Activated naive CD8-positive, alpha-beta T cell treated with anti-CD3 and anti-CD28 coated beads, Interleukin-2, amount 50 U/mL, for 24 hours (primary cell): ENCODE measurements around the gene OR10G3.

ENCODE experiments used
- ATAC-seq: fragments of 150-1000 bp; cut with Tn5 transposase; one replicate; pipeline ENCODE4 v1.10.0; 2021
- DNase-seq: peaks from one replicate; pipeline ENCODE4 v3.0.0; 2021
- H3K27ac Mint-ChIP-seq: one replicate; pipeline ENCODE4 v1.8.0; 2021; ENCODE audit warnings: mild to moderate bottlenecking, mixed read lengths
- H3K27me3 Mint-ChIP-seq: one replicate; pipeline ENCODE4 v1.8.0; 2021; ENCODE audit warnings: mixed read lengths
- H3K36me3 Mint-ChIP-seq: one replicate; pipeline ENCODE4 v1.8.0; 2021; ENCODE audit warnings: low read depth, mixed read lengths
- H3K4me1 Mint-ChIP-seq: one replicate; pipeline ENCODE4 v1.8.0; 2021; ENCODE audit warnings: mixed read lengths
- H3K4me3 Mint-ChIP-seq: one replicate; pipeline ENCODE4 v1.8.0; 2021; ENCODE audit warnings: mild to moderate bottlenecking, moderate library complexity, mixed read lengths
- H3K9me3 Mint-ChIP-seq: one replicate; pipeline ENCODE4 v1.8.0; 2021; ENCODE audit warnings: mixed read lengths

The OR10G3 gene

GRCh38 chr14:21525962-21526671 is 53.8 kb downstream of the OR10G3 start, which contains the start of gene SALL2:
SALL2 (minus strand) TSS chr14:21526346; CDS start chr14:21526127, 219 bp downstream.
- H3K27ac Mint-ChIP-seq: peak within 1 kb of the TSS; percentile 78
- H3K27me3 Mint-ChIP-seq: peaks cover 2% of the 10 kb centered on the region
- H3K4me3 Mint-ChIP-seq: peak within 1 kb of the TSS; percentile 69
- no peaks in the 10 kb centered on the region for H3K9me3 Mint-ChIP-seq
- ATAC-seq (peak; percentile 77), DNase-seq (peak; percentile 76)
- H3K4me1 Mint-ChIP-seq: peaks cover 16% of the 10 kb centered on the region
- H3K36me3 Mint-ChIP-seq: no peaks in the 10 kb centered on the region

- Mint-ChIP-seq H3K36me3 (no peaks in the 10 kb centered on the region), H3K27me3 (no peaks in the 10 kb centered on the region), H3K27ac (peak overlapping the region; percentile 78), H3K9me3 (no peaks in the 10 kb centered on the region), H3K4me3 (peak overlapping the region; percentile 69), H3K4me1 (peaks cover 16% of the 10 kb centered on the region)
- ATAC-seq (no peak), DNase-seq (no peak)
Measured at GRCh38 chr14:21525571-21525961, 54.3 kb downstream of the OR10G3 start.

GRCh38 chr14:21524575-21525490 is 55.0 kb downstream of the OR10G3 start:
- Mint-ChIP-seq H3K4me1 (peaks cover 18% of the 10 kb centered on the region), H3K9me3 (no peaks in the 10 kb centered on the region), H3K27me3 (no peaks in the 10 kb centered on the region), H3K4me3 (peak overlapping the region; percentile 69), H3K27ac (peak overlapping the region; percentile 78), H3K36me3 (no peaks in the 10 kb centered on the region)
- no peak for ATAC-seq
- no peak for DNase-seq

- Mint-ChIP-seq H3K27ac (no peak overlapping the region), H3K4me3 (no peak overlapping the region)
Measured at GRCh38 chr14:21523203-21523602, 56.7 kb downstream of the OR10G3 start.

GRCh38 chr14:21521501-21521900 is 58.4 kb downstream of the OR10G3 start:
- DNase-seq: no peak

More at GRCh38 chr14:21523203-21523602, 56.7 kb downstream of the OR10G3 start:
- Mint-ChIP-seq H3K4me1 (peaks cover 16% of the 10 kb centered on the region), H3K9me3 (no peaks in the 10 kb centered on the region), H3K36me3 (no peaks in the 10 kb centered on the region), H3K27me3 (no peaks in the 10 kb centered on the region)
- DNase-seq: no peak
- no peak for ATAC-seq

GRCh38 chr14:21520767-21521166 is 59.1 kb downstream of the OR10G3 start:
- ATAC-seq: no peak

More at GRCh38 chr14:21521501-21521900, 58.4 kb downstream of the OR10G3 start:
- no peaks in the 10 kb centered on the region for H3K9me3 Mint-ChIP-seq
- H3K4me1 Mint-ChIP-seq: peaks cover 6% of the 10 kb centered on the region
- no peak overlapping the region for H3K4me3 Mint-ChIP-seq
- ATAC-seq: no peak
- no peak overlapping the region for H3K27ac Mint-ChIP-seq
- H3K27me3 Mint-ChIP-seq: no peaks in the 10 kb centered on the region
- no peaks in the 10 kb centered on the region for H3K36me3 Mint-ChIP-seq

GRCh38 chr14:21518725-21519124 is 61.2 kb downstream of the OR10G3 start:
- H3K4me3 Mint-ChIP-seq: no peak overlapping the region
- peaks cover 3% of the 10 kb centered on the region for H3K4me1 Mint-ChIP-seq
- no peak for ATAC-seq
- no peak overlapping the region for H3K27ac Mint-ChIP-seq
- H3K27me3 Mint-ChIP-seq: no peaks in the 10 kb centered on the region
- no peaks in the 10 kb centered on the region for H3K9me3 Mint-ChIP-seq
- no peak for DNase-seq
- H3K36me3 Mint-ChIP-seq: no peaks in the 10 kb centered on the region

More at GRCh38 chr14:21520767-21521166, 59.1 kb downstream of the OR10G3 start:
- Mint-ChIP-seq H3K9me3 (no peaks in the 10 kb centered on the region), H3K27ac (no peak overlapping the region), H3K4me3 (no peak overlapping the region), H3K27me3 (no peaks in the 10 kb centered on the region), H3K36me3 (no peaks in the 10 kb centered on the region), H3K4me1 (peaks cover 5% of the 10 kb centered on the region)
- no peak for DNase-seq
